ENCODE data around the gene SCGB1C1. TPM values are rescaled to one million over a fixed set of nuclear protein-coding genes. Genes with fewer than 3 reads are reported as not detected.

Gene SCGB1C1
- total and polyA plus RNA-seq, 9 of the 15 experiments (the other 6 are each of a cell fraction or from before 2014, with no cell fraction given) = not detected

DNA sequence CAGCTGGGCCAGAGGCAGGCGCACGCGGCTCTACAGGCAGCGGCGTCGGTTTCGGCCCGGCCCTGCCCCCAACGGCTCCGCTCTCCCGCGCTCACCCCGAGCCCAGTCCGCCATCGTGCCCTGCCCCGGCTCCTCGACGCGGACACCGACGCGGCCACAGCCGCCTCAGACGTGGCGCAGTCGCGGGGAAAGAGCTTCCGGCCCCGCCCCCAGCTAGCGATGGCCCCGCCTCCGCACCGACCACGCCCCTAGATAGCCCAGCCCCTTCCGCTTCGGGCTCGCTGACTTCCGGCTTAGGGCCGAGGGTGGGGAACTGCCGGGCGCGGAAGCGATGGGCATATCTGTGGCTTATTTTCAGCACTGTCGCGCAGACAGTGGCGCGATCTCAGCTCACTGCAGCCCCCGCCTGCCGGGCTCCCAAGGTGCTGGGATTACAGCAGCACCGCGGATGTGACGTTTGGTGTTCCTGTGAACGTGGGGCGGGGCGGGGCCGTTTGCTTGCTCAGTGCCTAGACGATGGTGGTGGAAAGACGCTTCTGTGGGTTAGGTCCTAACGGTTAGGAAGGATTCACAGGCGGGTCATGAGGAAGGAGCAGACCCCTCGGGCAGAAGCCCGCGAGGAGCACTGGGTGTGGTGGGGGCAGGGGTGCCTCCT is 14.5 kb downstream of the SCGB1C1 start, which contains the start of the genes BET1L and RIC8A (continued):
- TF ChIP-seq NR3C1 (CRISPR knock-in tag; IDR thresholded peaks at IDR 0.05) (no peak), SFPQ (IDR thresholded peaks at IDR 0.05; ENCODE audit: low read depth, low read length) (no peak), ILF3 (IDR thresholded peaks at IDR 0.05; ENCODE audit: borderline replicate concordance) (no peak), POU5F1 (IDR thresholded peaks at IDR 0.05; ENCODE audit: borderline replicate concordance, low read depth, low read length, partially characterized antibody) (no peak), ZMIZ1 (IDR thresholded peaks at IDR 0.05; ENCODE audit: low read depth in 2 of 2, low read length in 2 of 2) (0 out of 4 replicates have a peak, but pooled peaks of 1 of the 2 experiments have one; percentile 18), RBM39 (optimal IDR thresholded peaks at IDR 0.05; ENCODE audit: low read depth, low read length) (no peak), C11orf30 (IDR thresholded peaks at IDR 0.05; ENCODE audit: low read depth) (peak; percentile 67), NFIC (IDR thresholded peaks at IDR 0.05) (0 out of 2 replicates have a peak, but pooled peaks have one; percentile 24), TGIF2 (CRISPR knock-in tag; IDR thresholded peaks at IDR 0.05) (0 out of 2 replicates have a peak, but pooled peaks have one; percentile 64), ETV5 (CRISPR knock-in tag; IDR thresholded peaks at IDR 0.05; ENCODE audit: low read depth) (peak; percentile 88), MLLT1 (IDR thresholded peaks at IDR 0.05) (peak; percentile 74 to 75; a peak in 2 of 4 replicates), NKRF (IDR thresholded peaks at IDR 0.05; ENCODE audit: borderline replicate concordance) (peak; percentile 78; the same call in 1 of the 2 replicates), ZBTB1 (CRISPR knock-in tag; IDR thresholded peaks at IDR 0.05; ENCODE audit: borderline replicate concordance, low read depth) (peak; percentile 97)

Data from K562 (cell line).